Measurements from ENCODE around the gene ATP2B3.

ATP2B3 gene

GRCh38 chrX:153509592-153509991, 7.8 kb upstream of the ATP2B3 start:
- DNase-seq = no peak
- no peak for ATAC-seq

- DNase-seq (no peak), ATAC-seq (no peak)
Observed at GRCh38 chrX:153510383-153510782, 7.1 kb upstream of the ATP2B3 start.

GRCh38 chrX:153511784-153512500, 5.5 kb upstream of the ATP2B3 start:
- ATAC-seq (no peak), DNase-seq (no peak)

GRCh38 chrX:153512501-153512893, 4.9 kb upstream of the ATP2B3 start:
- DNase-seq = no peak

GRCh38 chrX:153513265-153513664, 4.2 kb upstream of the ATP2B3 start:
- ATAC-seq = no peak
- DNase-seq = no peak

More at GRCh38 chrX:153512501-153512893, 4.9 kb upstream of the ATP2B3 start:
- no peak for ATAC-seq

GRCh38 chrX:153514259-153514658, 3.2 kb upstream of the ATP2B3 start:
- no peak for ATAC-seq

GRCh38 chrX:153515435-153515834, 2.0 kb upstream of the ATP2B3 start:
- DNase-seq (no peak), ATAC-seq (no peak)

More at GRCh38 chrX:153514259-153514658, 3.2 kb upstream of the ATP2B3 start:
- no peak for DNase-seq

GRCh38 chrX:153516073-153516472, 1.4 kb upstream of the ATP2B3 start:
- no peak for ATAC-seq
- DNase-seq = no peak

GRCh38 chrX:153517946-153518834, 748 bp downstream of the ATP2B3 start:
- no peak for DNase-seq

GRCh38 chrX:153519569-153520286, 2.3 kb downstream of the ATP2B3 start:
- DNase-seq (no peak), ATAC-seq (no peak)

More at GRCh38 chrX:153517946-153518834, 748 bp downstream of the ATP2B3 start:
- ATAC-seq = no peak

GRCh38 chrX:153520287-153520917, 3.0 kb downstream of the ATP2B3 start:
- no peak for DNase-seq
- ATAC-seq = no peak

GRCh38 chrX:153521034-153521433, 3.6 kb downstream of the ATP2B3 start:
- DNase-seq (no peak), ATAC-seq (no peak)

- DNase-seq (no peak), ATAC-seq (no peak)
Observed at GRCh38 chrX:153522259-153522658, 4.8 kb downstream of the ATP2B3 start.

- ATAC-seq = no peak
- DNase-seq = no peak
Observed at GRCh38 chrX:153523269-153523668, 5.8 kb downstream of the ATP2B3 start.

GRCh38 chrX:153524234-153524633, 6.8 kb downstream of the ATP2B3 start:
- DNase-seq (no peak), ATAC-seq (no peak)

- ATAC-seq (no peak), DNase-seq (no peak)
Observed at GRCh38 chrX:153525451-153525850, 8.0 kb downstream of the ATP2B3 start.

GRCh38 chrX:153526042-153526441, 8.6 kb downstream of the ATP2B3 start:
- DNase-seq = no peak
- ATAC-seq = no peak

- DNase-seq (no peak), ATAC-seq (no peak)
Observed at GRCh38 chrX:153526801-153527200, 9.4 kb downstream of the ATP2B3 start.

GRCh38 chrX:153527208-153527607, 9.8 kb downstream of the ATP2B3 start:
- ATAC-seq = no peak

GRCh38 chrX:153530411-153531129, 13.1 kb downstream of the ATP2B3 start:
- ATAC-seq = no peak

More at GRCh38 chrX:153527208-153527607, 9.8 kb downstream of the ATP2B3 start:
- no peak for DNase-seq

GRCh38 chrX:153533091-153533490, 15.6 kb downstream of the ATP2B3 start:
- ATAC-seq (no peak), DNase-seq (no peak)

More at GRCh38 chrX:153530411-153531129, 13.1 kb downstream of the ATP2B3 start:
- no peak for DNase-seq

Measured in stimulated activated naive CD8-positive, alpha-beta T cell treated with anti-CD3 and anti-CD28 coated beads, Interleukin-15, Interleukin-2, amounts not matched to agents 100 U/mL and 50 U/mL, for 24 hours (primary cell).